Pancreas (tissue), 10 donors: Measurements from ENCODE around the gene COLGALT1. TPM values are rescaled to one million over a fixed set of nuclear protein-coding genes. Genes with fewer than 3 reads are reported as not detected.

Experiments
- ATAC-seq, 4 donors: fragments of 200-7000 bp; cut with Tn5 transposase; one replicate each; pipeline versions ENCODE4 v1.8.0 to v1.9.1; 2020; ENCODE audit warnings: mild to moderate bottlenecking in 4 of 4, moderate library complexity in 4 of 4
- DNase-seq, 6 donors: peaks; one replicate each; pipeline ENCODE4 v3.0.0-alpha.2; 2020
- FAIRE-seq: peaks from 2 replicates; lab custom pipeline; 2012; peaks lifted over from hg19 to GRCh38; lab: Jason Lieb, UNC
- H3K27ac ChIP-seq, 4 donors: fragments of 200-600 bp; sonication (generic); 1 replicate in 3 of 4; 2 replicates in 1 of 4; pipeline versions ENCODE4 v1.5.0 to v1.8.0; 2020
- H3K27me3 ChIP-seq, 4 donors: fragments of 200-600 bp; one replicate each; pipeline ENCODE4 v1.8.0; 2021
- H3K36me3 ChIP-seq, 3 donors: fragments of 200-600 bp; sonication (generic) in 1 of 3; one replicate each; pipeline versions ENCODE4 v1.5.0 to v1.8.0; 2020 to 2021
- H3K4me1 ChIP-seq, 3 donors: fragments of 200-600 bp; one replicate each; pipeline ENCODE4 v1.8.0; 2021
- H3K4me3 ChIP-seq, 4 donors: fragments of 200-600 bp; sonication (generic) in 2 of 4; one replicate each; pipeline versions ENCODE4 v1.5.0 to v1.8.0; 2020 to 2021
- H3K9me3 ChIP-seq, 4 donors: fragments of 200-600 bp; one replicate each; pipeline ENCODE4 v1.8.0; 2021
- WGBS, 2 donors: extraction: QIAGEN DNeasy Blood & Tissue Kit; methylation state at CpG; one replicate each; pipeline ENCODE4 v1.1.7; 2013; 5-methylcytosine and 5-hydroxymethylcytosine counted together
- intact Hi-C, 3 donors: fragments of 100-400 bp; cut with DNase I; formaldehyde crosslinking; loops; one replicate each; pipeline versions ENCODE4 v1.11.1 to v1.14.2; 2022
- polyA plus RNA-seq, 2 donors: library from polyadenylated mRNA; stranded (reverse); fragments of 200-250 nt; gene quantifications; one replicate each; pipeline ENCODE4 v1.2.3, GENCODE V29; 2013
- total RNA-seq, 6 donors: library from RNA; stranded (reverse); fragmentation: NEBNext Ultra II Directional in 4 of 6; extraction: Animal tissue kit (Norgen Biotek cat#: 25700) in 4 of 6; gene quantifications; one replicate each; pipeline versions ENCODE4 v1.2.1 to v1.2.4, GENCODE V29; 2021 to 2023
- TF ChIP-seq, protein P1 (sequence below), 4 donors: fragments of 200-600 bp; sonication (generic) in 3 of 4; IDR thresholded peaks; one replicate each; pipeline versions ENCODE4 v1.5.0 to v1.8.0; 2021; ENCODE audit warnings: antibody characterized with exemption in 4 of 4
- donor health status: healthy with polysubstance abuse.
- donor health status: DM: no; HTN: no; CAD: no; lungs with moderate emphysema.
- donor health status: DM: no; HTN: no; CAD: no.
- donor health status: control.
- donor health status: control.
- donor health status: Bipolar disorder and iron deficiency.
- donor health status: DM: yes; HTN: yes; CAD: no.
- donor health status: DM: no; HTN: no; CAD: no.
- donor health status: DM: no; HTN: no; CAD: no.
- donor health status: DM: yes; HTN: yes; CAD: no.

Gene COLGALT1
- total and polyA plus RNA-seq, 8 donors: 13.5 to 50.6 (median 24.3) TPM

DNA sequence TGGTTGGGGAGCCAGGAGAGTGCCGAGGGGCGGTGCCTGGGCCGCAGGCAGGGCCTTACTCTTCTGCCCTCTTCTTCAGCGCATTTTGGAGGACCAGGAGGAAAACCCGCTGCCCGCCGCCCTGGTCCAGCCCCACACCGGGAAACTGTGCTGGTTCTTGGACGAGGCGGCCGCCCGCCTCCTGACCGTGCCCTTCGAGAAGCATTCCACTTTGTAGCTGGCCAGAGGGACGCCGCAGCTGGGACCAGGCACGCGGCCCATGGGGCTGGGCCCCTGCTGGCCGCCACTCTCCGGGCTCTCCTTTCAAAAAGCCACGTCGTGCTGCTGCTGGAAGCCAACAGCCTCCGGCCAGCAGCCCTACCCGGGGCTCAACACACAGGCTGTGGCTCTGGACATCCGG is 34.6 kb upstream of the COLGALT1 start:
- ATAC-seq: no peak
- WGBS, 2 donors: 97% methylated on average over 25 of the region's 25 CpGs
- no peak for DNase-seq
- TF ChIP-seq, protein P1, sequence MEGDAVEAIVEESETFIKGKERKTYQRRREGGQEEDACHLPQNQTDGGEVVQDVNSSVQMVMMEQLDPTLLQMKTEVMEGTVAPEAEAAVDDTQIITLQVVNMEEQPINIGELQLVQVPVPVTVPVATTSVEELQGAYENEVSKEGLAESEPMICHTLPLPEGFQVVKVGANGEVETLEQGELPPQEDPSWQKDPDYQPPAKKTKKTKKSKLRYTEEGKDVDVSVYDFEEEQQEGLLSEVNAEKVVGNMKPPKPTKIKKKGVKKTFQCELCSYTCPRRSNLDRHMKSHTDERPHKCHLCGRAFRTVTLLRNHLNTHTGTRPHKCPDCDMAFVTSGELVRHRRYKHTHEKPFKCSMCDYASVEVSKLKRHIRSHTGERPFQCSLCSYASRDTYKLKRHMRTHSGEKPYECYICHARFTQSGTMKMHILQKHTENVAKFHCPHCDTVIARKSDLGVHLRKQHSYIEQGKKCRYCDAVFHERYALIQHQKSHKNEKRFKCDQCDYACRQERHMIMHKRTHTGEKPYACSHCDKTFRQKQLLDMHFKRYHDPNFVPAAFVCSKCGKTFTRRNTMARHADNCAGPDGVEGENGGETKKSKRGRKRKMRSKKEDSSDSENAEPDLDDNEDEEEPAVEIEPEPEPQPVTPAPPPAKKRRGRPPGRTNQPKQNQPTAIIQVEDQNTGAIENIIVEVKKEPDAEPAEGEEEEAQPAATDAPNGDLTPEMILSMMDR (IDR thresholded peaks at IDR 0.05): no peak
- intact Hi-C loops: no loop called here
- no peak overlapping the region for H3K27ac ChIP-seq
- H3K36me3 ChIP-seq: peaks cover 0 to 11% (median 5%) of the 10 kb centered on the region in 3 donors
- H3K9me3 ChIP-seq: no peaks in the 10 kb centered on the region
- H3K4me1 ChIP-seq: no peaks in the 10 kb centered on the region
- no peaks in the 10 kb centered on the region for H3K27me3 ChIP-seq
- no peak overlapping the region for H3K4me3 ChIP-seq
- no peak for FAIRE-seq

DNA sequence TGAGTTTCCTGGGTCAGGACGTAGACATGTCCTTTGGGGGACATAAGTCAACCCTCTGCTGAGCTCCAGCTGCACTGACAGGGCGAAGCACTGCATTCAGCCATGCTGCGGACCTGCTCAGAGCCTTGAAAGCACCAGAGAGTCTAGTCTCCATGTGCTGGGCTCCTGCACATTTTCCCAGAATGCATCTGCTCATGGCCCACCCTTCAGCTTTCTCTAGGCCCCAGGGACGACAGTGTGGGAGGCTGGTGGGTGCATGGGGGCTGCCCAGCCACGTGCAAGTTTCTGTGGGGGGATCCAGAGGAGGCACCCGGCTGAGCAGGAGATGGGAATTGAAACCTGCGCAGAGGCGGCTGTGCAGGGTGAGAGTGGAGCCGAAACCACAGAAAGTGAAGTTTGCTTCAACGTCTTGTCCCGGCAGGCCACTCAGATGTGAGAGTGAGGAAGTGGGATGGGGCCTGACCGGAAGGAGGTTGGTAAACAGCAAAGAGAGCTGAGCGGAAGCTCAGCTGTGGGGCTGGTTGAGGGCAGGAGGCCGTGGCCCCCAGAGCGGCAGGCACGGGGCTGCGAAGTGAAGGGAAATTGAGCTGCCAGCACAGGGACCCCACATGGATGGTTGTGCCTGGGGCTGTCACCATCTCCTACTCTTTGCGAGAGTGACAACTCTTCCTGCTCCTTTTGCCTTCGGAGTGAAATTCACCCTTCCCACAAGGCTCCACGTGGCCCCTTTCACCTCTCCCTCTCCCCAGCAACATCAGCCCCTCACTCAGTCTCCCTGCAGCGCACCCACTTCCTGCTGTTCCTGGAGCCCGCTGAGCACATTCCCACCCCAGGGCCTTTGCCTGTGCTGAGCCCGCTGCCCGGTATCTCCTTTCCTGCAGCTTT is 32.2 kb upstream of the COLGALT1 start:
- no peaks in the 10 kb centered on the region for H3K4me1 ChIP-seq
- TF ChIP-seq, protein P1 (IDR thresholded peaks at IDR 0.05): no peak
- H3K9me3 ChIP-seq: no peaks in the 10 kb centered on the region
- WGBS, 2 donors: 51 to 57% methylated on average over 24 of the region's 24 CpGs
- no peak overlapping the region for H3K4me3 ChIP-seq
- ATAC-seq (peak in 3 of 4 donors; percentile 56 to 87 (median 72)), DNase-seq (peak in 1 of 6 donors; percentile 65), FAIRE-seq (no peak)
- H3K36me3 ChIP-seq: peaks cover 0 to 5% (median 0%) of the 10 kb centered on the region in 3 donors
- peak overlapping the region in 2 of 4 donors; percentile 12 to 46 for H3K27ac ChIP-seq
- intact Hi-C loops: no loop called here
- H3K27me3 ChIP-seq: no peaks in the 10 kb centered on the region

DNA sequence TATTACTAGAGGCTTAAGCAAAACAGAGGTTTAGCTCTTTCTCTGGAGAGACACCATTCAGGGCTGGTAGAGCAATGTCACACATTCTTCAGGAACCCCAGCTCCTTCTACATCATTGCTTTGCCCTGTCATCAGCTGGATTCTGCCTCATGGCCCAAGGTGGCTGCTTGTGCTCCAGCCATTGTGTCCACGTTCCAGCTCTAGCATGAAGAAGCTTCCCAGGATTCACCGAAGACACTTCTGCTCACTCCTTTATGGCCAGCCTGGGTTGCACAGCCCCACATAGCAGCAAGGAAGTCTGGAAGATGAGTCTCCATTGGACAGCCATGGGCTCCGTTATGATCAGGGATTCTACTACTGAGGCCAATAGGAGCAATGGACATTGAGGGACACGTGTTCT is 30.8 kb upstream of the COLGALT1 start:
- TF ChIP-seq, protein P1 (IDR thresholded peaks at IDR 0.05): no peak
- intact Hi-C loops: no loop called here
- ATAC-seq (no peak), DNase-seq (no peak), FAIRE-seq (no peak)
- no peaks in the 10 kb centered on the region for H3K4me1 ChIP-seq
- H3K27me3 ChIP-seq: no peaks in the 10 kb centered on the region
- 81 to 83% methylated on average over 4 of the region's 4 CpGs for WGBS, 2 donors
- H3K4me3 ChIP-seq: no peak overlapping the region
- H3K9me3 ChIP-seq: no peaks in the 10 kb centered on the region
- H3K36me3 ChIP-seq: peaks cover 0 to 5% (median 0%) of the 10 kb centered on the region in 3 donors
- H3K27ac ChIP-seq: no peak overlapping the region

DNA sequence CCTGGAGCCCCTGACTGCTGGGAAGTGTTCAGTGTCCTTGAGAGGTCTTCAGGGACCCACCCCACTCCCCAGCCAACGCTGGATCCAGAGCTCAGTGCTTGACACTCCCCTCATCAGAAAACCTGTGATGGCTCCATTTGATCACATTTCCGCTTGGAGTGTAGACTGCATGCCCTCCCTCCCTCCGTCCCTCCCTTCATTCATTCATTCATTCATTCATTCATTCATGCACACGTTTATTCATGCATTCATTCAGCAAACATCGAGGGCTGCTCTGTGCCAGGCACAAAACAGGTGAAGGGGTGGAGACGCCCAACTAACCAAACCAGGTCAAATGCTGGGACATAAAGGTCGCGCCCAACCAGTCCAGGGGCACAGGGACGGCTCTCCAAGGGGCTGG is 30.3 kb upstream of the COLGALT1 start:
- peaks cover 0 to 5% (median 0%) of the 10 kb centered on the region in 3 donors for H3K36me3 ChIP-seq
- DNase-seq (no peak), FAIRE-seq (no peak), ATAC-seq (no peak)
- no peak overlapping the region for H3K4me3 ChIP-seq
- no peak overlapping the region for H3K27ac ChIP-seq
- no peaks in the 10 kb centered on the region for H3K4me1 ChIP-seq
- TF ChIP-seq, protein P1 (IDR thresholded peaks at IDR 0.05): no peak
- 64 to 67% methylated on average over 9 of the region's 9 CpGs for WGBS, 2 donors
- intact Hi-C loops: no loop called here
- no peaks in the 10 kb centered on the region for H3K27me3 ChIP-seq
- H3K9me3 ChIP-seq: no peaks in the 10 kb centered on the region

DNA sequence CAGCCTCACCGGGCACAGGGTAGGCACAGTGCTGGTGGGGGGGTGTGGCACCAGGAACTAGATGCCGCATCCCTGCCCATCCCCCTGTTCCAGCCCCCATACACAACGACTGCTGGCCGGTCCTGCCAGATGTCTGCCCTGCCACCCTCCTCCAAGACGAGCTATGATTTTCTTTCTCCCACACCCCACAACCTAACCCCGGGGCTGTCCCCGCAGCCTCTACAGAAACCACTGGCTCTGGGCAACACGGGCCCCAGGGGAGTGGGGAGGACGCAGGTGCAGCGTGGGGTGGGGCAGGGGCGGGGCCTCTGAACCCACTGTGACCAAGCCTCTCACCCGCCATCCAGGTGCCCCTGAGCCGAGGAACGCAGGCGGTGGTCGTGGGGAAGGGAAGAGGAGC is 28.5 kb upstream of the COLGALT1 start:
- DNase-seq (no peak), FAIRE-seq (no peak), ATAC-seq (no peak)
- no peaks in the 10 kb centered on the region for H3K36me3 ChIP-seq
- 47 to 60% methylated on average over 12 to 16 of the region's 16 CpGs for WGBS, 2 donors
- intact Hi-C loops: no loop called here
- TF ChIP-seq, protein P1 (IDR thresholded peaks at IDR 0.05): no peak
- no peak overlapping the region for H3K4me3 ChIP-seq
- no peaks in the 10 kb centered on the region for H3K9me3 ChIP-seq
- no peak overlapping the region for H3K27ac ChIP-seq
- no peaks in the 10 kb centered on the region for H3K4me1 ChIP-seq
- H3K27me3 ChIP-seq: no peaks in the 10 kb centered on the region
